K562 (cell line): ENCODE measurements around the gene IGF2BP3. TPM values are rescaled to one million over a fixed set of nuclear protein-coding genes. Genes with fewer than 3 reads are reported as not detected.

Source experiments
- EHMT2 ChIP-seq: fragments of 450-650 bp; IDR thresholded peaks from 2 replicates; pipeline ENCODE4 v1.6.1; 2018; ENCODE audit warnings: antibody characterized with exemption
- ETV6 ChIP-seq, 3 experiments: fragments of 150-350 bp in 1 of 3; sonication (generic) in 1 of 3; formaldehyde crosslinking in 1 of 3; IDR thresholded peaks; 2 replicates each; pipeline versions ENCODE4 v1.6.1 to v1.8.0; 2014 to 2022; ENCODE audit warnings: borderline replicate concordance in 2 of 3, low read depth in 2 of 3, antibody characterized with exemption in 1 of 3, low read length in 1 of 3, mild to moderate bottlenecking in 1 of 3, missing genetic modification reagents in 1 of 3
- FOXJ2 ChIP-seq: fragments of 200-800 bp; sonication (Bioruptor generic); IDR thresholded peaks from 2 replicates; pipeline ENCODE4 v1.6.1; 2016; ENCODE audit warnings: missing genetic modification characterization, missing compliant biosample characterization
- HINFP ChIP-seq: fragments of 450-650 bp; conservative IDR thresholded peaks from 2 replicates; pipeline ENCODE4 v1.6.1; 2016; ENCODE audit warnings: missing genetic modification characterization, low read depth, mild to moderate bottlenecking, control low read depth, missing compliant biosample characterization
- KDM1A ChIP-seq, 2 experiments: fragments of 450-650 bp; IDR thresholded peaks; 2 replicates each; pipeline ENCODE4 v1.6.1; 2016; ENCODE audit warnings: mild to moderate bottlenecking in 2 of 2
- SMAD4 ChIP-seq: fragments of 250-450 bp; sonication (Bioruptor Pico); conservative IDR thresholded peaks from 2 replicates; pipeline ENCODE4 v1.8.0; 2021; ENCODE audit warnings: inconsistent platforms, mild to moderate bottlenecking, moderate library complexity
- ZBTB11 ChIP-seq, 3 experiments: fragments of 200-800 bp in 1 of 3; fragments of 250-450 bp in 1 of 3; fragments of 450-650 bp in 1 of 3; sonication (Bioruptor Pico) in 1 of 3; sonication (Bioruptor generic) in 1 of 3; formaldehyde crosslinking in 1 of 3; IDR thresholded peaks; 2 replicates each; pipeline versions ENCODE4 v1.6.1 to v1.8.0; 2016 to 2022; ENCODE audit warnings: mild to moderate bottlenecking in 2 of 3, missing genetic modification characterization in 2 of 3, missing compliant biosample characterization in 1 of 3, moderate library complexity in 1 of 3
- ZBTB17 ChIP-seq: fragments of 450-650 bp; formaldehyde crosslinking; IDR thresholded peaks from 2 replicates; pipeline ENCODE4 v1.4.0; 2020; ENCODE audit warnings: mild to moderate bottlenecking
- ZBTB40 ChIP-seq, 2 experiments: fragments of 450-650 bp in 1 of 2; sonication (generic) in 1 of 2; formaldehyde crosslinking in 1 of 2; IDR thresholded peaks; 2 replicates each; pipeline versions ENCODE4 v1.7.1 to v1.9.0; 2016 to 2022; ENCODE audit warnings: inconsistent platforms in 1 of 2, mild to moderate bottlenecking in 1 of 2, missing genetic modification reagents in 1 of 2
- polyA plus RNA-seq, 8 experiments: library from polyadenylated mRNA; depleted of rRNA in 4 of 8; stranded (reverse) in 5 of 8; unstranded in 3 of 8; fragments of >200 nt; fragmentation: Nextera tagmentation in 2 of 8; fragmentation: Illumina TruSeq in 1 of 8; extraction: Ambion mirVana in 2 of 8; extraction: Trizol in 1 of 8; gene quantifications; 2 replicates each; pipeline versions ENCODE4 v1.2.1 to v1.2.3, GENCODE V29; 2011 to 2014; ENCODE audit warnings: inconsistent platforms in 1 of 8, missing spikeins in 1 of 8
- total RNA-seq, 7 experiments: library from RNA; depleted of rRNA in 6 of 7; stranded (reverse); fragments of >200 nt in 6 of 7; fragmentation: Illumina TruSeq in 2 of 7; extraction: Trizol in 2 of 7; gene quantifications; 2 replicates each; pipeline versions ENCODE4 v1.2.1 to v1.2.3, GENCODE V29; 2011 to 2021; ENCODE audit warnings: low replicate concordance in 1 of 7

Gene IGF2BP3
- total and polyA plus RNA-seq, 9 of the 15 experiments (the other 6 are each of a cell fraction or from before 2014, with no cell fraction given) = 8.4 to 88.1 (median 61.2) TPM

- peak in 1 of 3 experiments; percentile 80; a peak in 2 of 6 replicates for TF ChIP-seq ZBTB11 (CRISPR knock-in tag; IDR thresholded peaks at IDR 0.05)
- TF ChIP-seq FOXJ2 (tag) = no peak
- TF ChIP-seq SMAD4 (CRISPR knock-in tag) = no peak
- TF ChIP-seq EHMT2 = no peak
- TF ChIP-seq ETV6 (IDR thresholded peaks at IDR 0.05; ENCODE audit: borderline replicate concordance in 1 of 2, low read depth in 2 of 2, low read length in 1 of 2) = no peak
- no peak for TF ChIP-seq ETV6 (CRISPR knock-in tag; IDR thresholded peaks at IDR 0.05; ENCODE audit: borderline replicate concordance)
- peak; percentile 70 for TF ChIP-seq ZBTB40 (IDR thresholded peaks at IDR 0.05)
- TF ChIP-seq ZBTB40 (CRISPR knock-in tag; IDR thresholded peaks at IDR 0.05) = no peak
- TF ChIP-seq KDM1A (IDR thresholded peaks at IDR 0.05) = no peak
- TF ChIP-seq ZBTB17 (CRISPR knock-in tag) = peak; percentile 93
- no peak for TF ChIP-seq HINFP
These were observed 20.3 kb upstream of the IGF2BP3 start (continued) for GRCh38 chr7:23490357-23491135.
